ENCODE measurements around the gene DHRS2. TPM values are rescaled to one million over a fixed set of nuclear protein-coding genes. Genes with fewer than 3 reads are reported as not detected.
A peak's percentile ranks its signal among the peaks of the same experiment; 100 is the strongest.

DHRS2 gene
- total and polyA plus RNA-seq, 2 of the 13 experiments (the other 11 are each of a cell fraction or from before 2014, with no cell fraction given): 1,621 to 3,021 TPM

- TF ChIP-seq ZNF34 (CRISPR knock-in tag; IDR thresholded peaks at IDR 0.05; ENCODE audit: borderline replicate concordance) (no peak), HOXA3 (CRISPR knock-in tag; IDR thresholded peaks at IDR 0.05) (0 out of 2 replicates have a peak, but pooled peaks have one; percentile 19), GATAD2A (CRISPR knock-in tag; IDR thresholded peaks at IDR 0.05) (peak; percentile 44; the same call in 1 of the 2 replicates), MNT (IDR thresholded peaks at IDR 0.05) (no peak), WIZ (CRISPR knock-in tag; IDR thresholded peaks at IDR 0.05) (0 out of 2 replicates have a peak, but pooled peaks have one; percentile 63), IKZF1 (IDR thresholded peaks at IDR 0.05) (no peak), FOSL2 (CRISPR knock-in tag; IDR thresholded peaks at IDR 0.05) (no peak), STAG1 (CRISPR knock-in tag; IDR thresholded peaks at IDR 0.05) (no peak), CENPX (CRISPR knock-in tag; IDR thresholded peaks at IDR 0.05) (no peak), NR3C1 (CRISPR knock-in tag; IDR thresholded peaks at IDR 0.05) (no peak), RARA (CRISPR knock-in tag; IDR thresholded peaks at IDR 0.05) (0 out of 2 replicates have a peak, but pooled peaks have one; percentile 32), MED1 (CRISPR knock-in tag; IDR thresholded peaks at IDR 0.05) (peak; percentile 11; the same call in 1 of the 2 replicates), SNAPC5 (CRISPR knock-in tag; IDR thresholded peaks at IDR 0.05; ENCODE audit: borderline replicate concordance) (no peak), NR2F1 (CRISPR knock-in tag; IDR thresholded peaks at IDR 0.05) (peak; percentile 46 to 52; a peak in 3 of 4 replicates), ADNP (CRISPR knock-in tag; IDR thresholded peaks at IDR 0.05) (no peak), TFDP1 (CRISPR knock-in tag; IDR thresholded peaks at IDR 0.05; ENCODE audit: borderline replicate concordance) (0 out of 2 replicates have a peak, but pooled peaks have one; percentile 5), HNF4A (CRISPR knock-in tag; IDR thresholded peaks at IDR 0.05) (peak; percentile 29; the same call in 1 of the 2 replicates), UBTF (CRISPR knock-in tag; IDR thresholded peaks at IDR 0.05) (no peak), ELF4 (CRISPR knock-in tag; IDR thresholded peaks at IDR 0.05; ENCODE audit: borderline replicate concordance) (no peak)
Observed at GRCh38 chr14:23590198-23590597, 46.0 kb upstream of the DHRS2 start (continued).

Measured in HepG2 (cell line).